PC-9 (cell line): Measurements from ENCODE around the gene RMI2. TPM values are rescaled to one million over a fixed set of nuclear protein-coding genes. Genes with fewer than 3 reads are reported as not detected.
"Not testable (repeated sequence)": the region's sequence is repeated elsewhere in the genome, so short reads cannot be mapped to it uniquely, and the experiment has no call there.

ENCODE experiments used
- BruUV-seq: library from RNA; stranded (reverse); fragments of 400-500 nt; replicated peaks from 2 replicates; lab custom pipeline; 2021; lab: Mats Ljungman, UMichigan
- CTCF ChIA-PET: fragments of 300-600 bp; sonication (Branson Sonifier 250); formaldehyde crosslinking; loops from one replicate; lab custom pipeline; 2022; ENCODE audit warnings: antibody characterized with exemption; lab: Charles Lee
- POLR2A ChIA-PET: fragments of 300-600 bp; sonication (Branson Sonifier 250); formaldehyde crosslinking; loops from one replicate; lab custom pipeline; 2022; ENCODE audit warnings: antibody characterized with exemption; ENCODE audit not compliant: unreplicated experiment; lab: Charles Lee
- DNase-seq, 2 experiments: peaks; one replicate each; pipeline versions ENCODE4 v3.0.0 to v3.0.0-alpha.2; 2015 to 2022; ENCODE audit warnings: mixed read lengths in 1 of 2
- H2AFZ ChIP-seq: fragments of 200-600 bp; sonication (generic); 2 replicates; pipeline ENCODE4 v1.8.1; 2017; ENCODE audit warnings: antibody characterized with exemption
- H3F3A ChIP-seq: fragments of 200-600 bp; sonication (generic); 2 replicates; pipeline ENCODE4 v1.8.1; 2017; ENCODE audit warnings: antibody characterized with exemption, mild to moderate bottlenecking, low read depth; ENCODE audit not compliant: insufficient read depth
- H3K27ac ChIP-seq: fragments of 200-600 bp; sonication (generic); 2 replicates; pipeline ENCODE4 v1.6.1; 2016; ENCODE audit warnings: mixed run types
- H3K27me3 ChIP-seq: fragments of 200-600 bp; sonication (generic); 2 replicates; pipeline ENCODE4 v1.6.1; 2016; ENCODE audit warnings: low read depth, mixed run types; ENCODE audit not compliant: insufficient read depth
- H3K36me3 ChIP-seq: fragments of 200-600 bp; sonication (generic); 2 replicates; pipeline ENCODE4 v1.6.1; 2016; ENCODE audit warnings: low read depth, mixed run types
- H3K4me1 ChIP-seq: fragments of 200-600 bp; sonication (generic); replicated peaks from 2 replicates; pipeline ENCODE4 v1.6.1; 2016; ENCODE audit warnings: mixed run types; ENCODE audit not compliant: insufficient read depth
- H3K4me2 ChIP-seq: fragments of 200-600 bp; sonication (generic); 2 replicates; pipeline ENCODE4 v1.6.1; 2017; ENCODE audit warnings: mixed run types
- H3K4me3 ChIP-seq: fragments of 200-600 bp; sonication (generic); 2 replicates; pipeline ENCODE4 v1.6.1; 2016; ENCODE audit warnings: mixed run types
- H3K79me2 ChIP-seq: fragments of 200-600 bp; sonication (generic); 2 replicates; pipeline ENCODE4 v1.6.1; 2017; ENCODE audit warnings: low read depth, mixed run types
- H3K9me2 ChIP-seq: fragments of 200-600 bp; sonication (generic); 2 replicates; pipeline ENCODE4 v1.8.1; 2017; ENCODE audit warnings: mild to moderate bottlenecking; ENCODE audit not compliant: insufficient read depth
- H3K9me3 ChIP-seq: fragments of 200-600 bp; sonication (generic); 2 replicates; pipeline ENCODE4 v1.8.1; 2016; ENCODE audit warnings: low read depth; ENCODE audit not compliant: insufficient read depth
- H4K20me1 ChIP-seq: fragments of 200-600 bp; sonication (generic); 2 replicates; pipeline ENCODE4 v1.8.1; 2017; ENCODE audit not compliant: insufficient read depth
- EZH2 ChIP-seq: fragments of 200-600 bp; sonication (generic); IDR thresholded peaks from 2 replicates; pipeline ENCODE4 v1.8.0; 2017; ENCODE audit warnings: antibody characterized with exemption, low read depth
- intact Hi-C: fragments of 100-400 bp; cut with micrococcal nuclease; formaldehyde crosslinking; loops from one replicate; pipeline ENCODE4 v1.10.0; 2022; ENCODE audit not compliant: unreplicated experiment
- total RNA-seq: library from RNA; stranded (reverse); gene quantifications from 2 replicates; pipeline ENCODE4 v1.2.3, GENCODE V29; 2021
- TF ChIP-seq, protein P1 (sequence below): fragments of 200-600 bp; sonication (generic); conservative IDR thresholded peaks from 2 replicates; pipeline ENCODE4 v1.6.1; 2017; ENCODE audit warnings: mixed run types, antibody characterized with exemption, mild to moderate bottlenecking, moderate library complexity

RMI2 gene
- total RNA-seq, 1 experiment from 2014 or later: 38.0 TPM

DNA sequence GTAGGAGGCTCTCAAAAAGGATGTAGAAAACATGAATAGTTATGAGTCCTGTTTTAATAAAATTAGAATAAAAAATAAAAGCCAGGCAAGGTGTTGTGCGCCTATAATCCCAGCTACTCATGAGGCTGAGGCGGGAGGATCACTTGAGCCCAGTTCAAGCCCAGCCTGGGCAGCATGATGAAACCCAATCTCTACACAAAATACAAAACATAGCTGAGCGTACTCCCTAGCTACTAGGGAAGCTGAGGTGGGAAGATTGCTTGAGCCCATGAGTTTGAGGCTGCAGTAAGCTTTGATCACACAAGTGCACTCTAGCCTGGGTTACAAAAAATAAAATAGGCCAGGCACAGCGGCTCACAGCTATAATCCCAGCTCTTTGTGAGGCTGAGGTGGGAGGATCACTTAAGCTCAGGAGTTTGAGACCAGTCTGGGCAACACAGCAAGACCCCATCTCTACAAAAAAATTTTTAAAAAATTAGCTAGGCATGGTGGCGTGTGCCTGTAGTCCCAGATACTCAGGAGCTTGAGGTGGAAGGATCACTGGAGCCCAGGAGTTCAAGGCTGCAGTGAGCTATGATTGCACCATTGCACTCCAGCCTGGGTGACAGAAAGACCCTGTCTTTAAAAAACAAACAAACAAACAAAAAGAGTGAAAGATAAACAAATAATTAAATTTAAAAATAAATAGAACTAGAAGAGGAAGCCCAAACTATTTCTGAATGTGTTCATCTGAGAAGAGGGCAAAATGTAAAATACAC is 46.9 kb upstream of the RMI2 start:
- no peaks in the 10 kb centered on the region for H4K20me1 ChIP-seq
- peaks cover 13% of the 10 kb centered on the region for H3K4me1 ChIP-seq
- peaks cover 10% of the 10 kb centered on the region; the same call in 1 of the 2 replicates for H3F3A ChIP-seq
- H3K9me3 ChIP-seq: no peaks in the 10 kb centered on the region
- no peaks in the 10 kb centered on the region for H3K27me3 ChIP-seq
- H3K79me2 ChIP-seq: no peaks in the 10 kb centered on the region
- H3K4me2 ChIP-seq: no peak overlapping the region
- TF ChIP-seq, protein P1, sequence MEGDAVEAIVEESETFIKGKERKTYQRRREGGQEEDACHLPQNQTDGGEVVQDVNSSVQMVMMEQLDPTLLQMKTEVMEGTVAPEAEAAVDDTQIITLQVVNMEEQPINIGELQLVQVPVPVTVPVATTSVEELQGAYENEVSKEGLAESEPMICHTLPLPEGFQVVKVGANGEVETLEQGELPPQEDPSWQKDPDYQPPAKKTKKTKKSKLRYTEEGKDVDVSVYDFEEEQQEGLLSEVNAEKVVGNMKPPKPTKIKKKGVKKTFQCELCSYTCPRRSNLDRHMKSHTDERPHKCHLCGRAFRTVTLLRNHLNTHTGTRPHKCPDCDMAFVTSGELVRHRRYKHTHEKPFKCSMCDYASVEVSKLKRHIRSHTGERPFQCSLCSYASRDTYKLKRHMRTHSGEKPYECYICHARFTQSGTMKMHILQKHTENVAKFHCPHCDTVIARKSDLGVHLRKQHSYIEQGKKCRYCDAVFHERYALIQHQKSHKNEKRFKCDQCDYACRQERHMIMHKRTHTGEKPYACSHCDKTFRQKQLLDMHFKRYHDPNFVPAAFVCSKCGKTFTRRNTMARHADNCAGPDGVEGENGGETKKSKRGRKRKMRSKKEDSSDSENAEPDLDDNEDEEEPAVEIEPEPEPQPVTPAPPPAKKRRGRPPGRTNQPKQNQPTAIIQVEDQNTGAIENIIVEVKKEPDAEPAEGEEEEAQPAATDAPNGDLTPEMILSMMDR: no peak
- no peak for TF ChIP-seq EZH2
- no peak overlapping the region for H3K4me3 ChIP-seq
- no peak overlapping the region for H3K27ac ChIP-seq
- no peaks in the 10 kb centered on the region for H3K36me3 ChIP-seq
- CTCF ChIA-PET: interaction anchor here (0.6 kb wide), 3 partner anchors 58 to 314 kb away, joined by 3 to 4 read pairs (median 4); no protein-coding TSS in a partner anchor
- H2AFZ ChIP-seq: no peak overlapping the region
- intact Hi-C loops: loop anchor here (5.0 kb wide), 1 partner anchor 41 kb away; the partner anchor contains the start of gene SOCS1
- POLR2A ChIA-PET: interaction anchor here (0.5 kb wide), 1 partner anchor 228 kb away, joined by 14 read pairs; no protein-coding TSS in a partner anchor
- no peak for DNase-seq
- H3K9me2 ChIP-seq: no peaks in the 10 kb centered on the region
- BruUV-seq: no TSS peak

DNA sequence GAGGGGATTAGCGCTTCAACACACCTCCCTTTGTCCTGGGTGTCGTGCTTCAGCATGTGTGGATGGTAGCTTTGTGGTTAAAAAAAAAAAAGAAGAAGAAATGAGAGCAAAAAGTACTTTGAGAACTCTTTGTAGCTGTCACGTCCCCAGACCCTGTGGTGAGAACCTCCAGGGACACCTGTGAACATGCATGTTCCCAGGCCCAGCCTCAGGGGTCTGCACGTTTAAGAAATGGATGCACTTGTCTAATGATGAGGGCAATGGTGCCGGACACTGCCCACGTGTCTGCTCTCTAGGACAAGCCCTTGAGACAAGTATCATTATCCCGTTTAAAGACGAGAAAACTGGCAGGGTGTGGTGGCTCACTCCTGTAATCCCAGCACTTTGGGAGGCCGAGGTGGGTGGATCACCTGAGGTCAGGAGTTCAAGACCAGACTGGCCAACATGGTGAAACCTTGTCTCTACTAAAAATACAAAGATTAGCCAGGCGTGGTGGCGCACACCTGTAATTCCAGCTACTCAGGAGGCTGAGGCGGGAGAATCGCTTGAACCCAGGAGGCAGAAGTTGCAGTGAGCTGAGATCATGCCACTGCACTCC is 46.2 kb upstream of the RMI2 start:
- intact Hi-C loops: loop anchor here (5.0 kb wide), 1 partner anchor 42 kb away; the partner anchor contains the start of gene SOCS1
- H2AFZ ChIP-seq, H3K79me2 ChIP-seq, CTCF ChIA-PET, H3K9me2 ChIP-seq, DNase-seq, BruUV-seq, H3F3A ChIP-seq, H3K36me3 ChIP-seq, POLR2A ChIA-PET, H3K27me3 ChIP-seq, H4K20me1 ChIP-seq, H3K9me3 ChIP-seq, H3K27ac ChIP-seq, H3K4me3 ChIP-seq, H3K4me2 ChIP-seq: not testable (repeated sequence)
- H3K4me1 ChIP-seq: peaks cover 18% of the 10 kb centered on the region

DNA sequence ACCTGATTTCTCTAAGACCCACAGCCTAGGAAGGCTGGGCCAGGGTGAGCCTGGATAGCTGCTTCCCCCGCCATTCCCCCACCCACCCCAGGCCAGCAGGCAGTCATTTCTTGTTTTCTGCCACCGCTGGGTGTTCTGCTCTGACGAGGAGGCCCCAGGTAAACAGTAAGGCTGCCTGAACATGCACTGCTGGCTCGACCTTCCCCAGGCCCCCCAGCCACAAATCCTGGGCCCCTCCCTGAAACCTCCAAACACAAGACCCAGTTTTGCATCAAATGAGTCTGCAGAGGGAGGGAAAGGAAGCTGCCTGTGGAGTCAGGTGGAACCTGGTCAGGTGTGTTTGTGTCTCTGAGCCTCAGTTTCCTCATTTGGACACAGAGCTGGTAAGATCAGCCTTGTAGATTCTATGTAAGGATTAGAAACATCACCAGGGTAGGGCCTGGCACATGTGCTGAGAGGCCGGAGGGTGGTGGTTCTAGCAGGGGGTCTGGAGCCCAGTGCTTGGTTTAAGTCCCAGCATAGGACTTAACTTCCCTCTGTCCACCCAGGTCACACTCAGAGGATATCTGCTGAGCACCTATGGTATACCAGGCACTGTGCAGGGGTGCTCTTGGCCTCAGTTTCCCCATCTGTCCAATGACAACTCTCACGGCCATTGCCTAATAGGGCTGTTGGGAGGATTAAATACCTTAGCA is 45.2 kb upstream of the RMI2 start:
- Histone ChIP-seq H3K4me2 (no peak overlapping the region), H3K36me3 (no peaks in the 10 kb centered on the region), H3K9me2 (no peaks in the 10 kb centered on the region), H3K27ac (no peak overlapping the region), H3K9me3 (no peaks in the 10 kb centered on the region), H4K20me1 (no peaks in the 10 kb centered on the region), H3K27me3 (no peaks in the 10 kb centered on the region), H2AFZ (no peak overlapping the region), H3K4me3 (no peak overlapping the region), H3F3A (peaks cover 10% of the 10 kb centered on the region; the same call in 1 of the 2 replicates), H3K79me2 (no peaks in the 10 kb centered on the region), H3K4me1 (peaks cover 19% of the 10 kb centered on the region)
- BruUV-seq: no TSS peak
- no peak for DNase-seq
- ChIA-PET POLR2A (no interaction called here), CTCF (no interaction called here)
- no peak for TF ChIP-seq EZH2
- TF ChIP-seq, protein P1: no peak
- intact Hi-C loops: loop anchor here (5.0 kb wide), 1 partner anchor 43 kb away; the partner anchor contains the start of gene SOCS1
